Measurements from ENCODE around the gene TIMM10. TPM values are rescaled to one million over a fixed set of nuclear protein-coding genes. Genes with fewer than 3 reads are reported as not detected.

The TIMM10 gene
- total RNA-seq, 1 experiment from 2014 or later, result 233 TPM

DNA sequence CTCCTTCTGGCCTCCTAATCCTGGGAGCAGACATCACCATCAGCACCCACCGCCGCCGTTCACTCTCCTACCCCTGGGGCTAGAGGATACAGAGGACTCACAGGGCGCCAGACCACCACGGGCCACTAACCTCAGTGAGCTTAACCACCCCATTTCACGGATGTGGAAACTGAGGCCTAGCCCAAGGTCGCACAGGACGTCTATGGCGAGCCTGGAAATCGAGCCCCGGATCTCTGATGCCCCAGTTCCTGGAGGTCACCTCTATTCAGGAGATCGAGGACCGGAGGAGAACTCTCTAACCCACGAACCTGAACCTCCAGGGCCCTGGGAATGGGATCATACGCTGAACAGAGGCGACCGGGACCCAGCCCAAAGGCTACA lies 349 bp downstream of the TIMM10 start:
- ATAC-seq, result peak; percentile 15
- H3K9ac ChIP-seq (ENCODE audit: low read length), result peak overlapping the region; percentile 90
- DNase-seq, result no peak
- TSS peak; percentile 79 for BruUV-seq (replicated peaks)
- H3K4me2 ChIP-seq (ENCODE audit: low read length), result peak overlapping the region; percentile 90
- peaks cover 6% of the 10 kb centered on the region; the same call in 1 of the 2 replicates for H3K36me3 ChIP-seq (ENCODE audit: low read depth, low read length)
- no peaks in the 10 kb centered on the region for H3K9me3 ChIP-seq (ENCODE audit: low read length)
- CTCF ChIA-PET, result no interaction called here
- no peaks in the 10 kb centered on the region for H4K20me1 ChIP-seq (ENCODE audit: low read length)
- H3K79me2 ChIP-seq (ENCODE audit: low read length), result peaks cover 25% of the 10 kb centered on the region
- H3K4me3 ChIP-seq (ENCODE audit: low read length), result peak overlapping the region; percentile 83
- intact Hi-C loops (cut with micrococcal nuclease), result loop anchor here (1.0 kb wide), 2 partner anchors 111 to 182 kb away; partner anchors contain the start of genes MED19 and TMX2
- POLR2A ChIA-PET (ENCODE audit: unreplicated experiment), result no interaction called here
- H3K27me3 ChIP-seq (ENCODE audit: low read length), result no peaks in the 10 kb centered on the region
- peak overlapping the region; percentile 14; the same call in 1 of the 2 replicates for H3K27ac ChIP-seq (ENCODE audit: low read length)
- H3K9me2 ChIP-seq (replicated peaks; ENCODE audit: low read length), result no peaks in the 10 kb centered on the region
- peak overlapping the region; percentile 70 for H2AFZ ChIP-seq (ENCODE audit: low read length)
- H3K4me1 ChIP-seq (ENCODE audit: insufficient read depth, low read length), result peaks cover 11% of the 10 kb centered on the region; the same call in 1 of the 2 replicates
- no peaks in the 10 kb centered on the region for H3F3A ChIP-seq (ENCODE audit: low read length, unreplicated experiment)
- TF ChIP-seq EZH2phosphoT487 (IDR thresholded peaks at IDR 0.05; ENCODE audit: borderline replicate concordance, low read length) (no peak), EZH2 (IDR thresholded peaks at IDR 0.05; ENCODE audit: low read length, unreplicated experiment) (no peak)
- TF ChIP-seq, protein P1, sequence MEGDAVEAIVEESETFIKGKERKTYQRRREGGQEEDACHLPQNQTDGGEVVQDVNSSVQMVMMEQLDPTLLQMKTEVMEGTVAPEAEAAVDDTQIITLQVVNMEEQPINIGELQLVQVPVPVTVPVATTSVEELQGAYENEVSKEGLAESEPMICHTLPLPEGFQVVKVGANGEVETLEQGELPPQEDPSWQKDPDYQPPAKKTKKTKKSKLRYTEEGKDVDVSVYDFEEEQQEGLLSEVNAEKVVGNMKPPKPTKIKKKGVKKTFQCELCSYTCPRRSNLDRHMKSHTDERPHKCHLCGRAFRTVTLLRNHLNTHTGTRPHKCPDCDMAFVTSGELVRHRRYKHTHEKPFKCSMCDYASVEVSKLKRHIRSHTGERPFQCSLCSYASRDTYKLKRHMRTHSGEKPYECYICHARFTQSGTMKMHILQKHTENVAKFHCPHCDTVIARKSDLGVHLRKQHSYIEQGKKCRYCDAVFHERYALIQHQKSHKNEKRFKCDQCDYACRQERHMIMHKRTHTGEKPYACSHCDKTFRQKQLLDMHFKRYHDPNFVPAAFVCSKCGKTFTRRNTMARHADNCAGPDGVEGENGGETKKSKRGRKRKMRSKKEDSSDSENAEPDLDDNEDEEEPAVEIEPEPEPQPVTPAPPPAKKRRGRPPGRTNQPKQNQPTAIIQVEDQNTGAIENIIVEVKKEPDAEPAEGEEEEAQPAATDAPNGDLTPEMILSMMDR (conservative IDR thresholded peaks at IDR 0.05; ENCODE audit: low read depth, low read length), result no peak

DNA sequence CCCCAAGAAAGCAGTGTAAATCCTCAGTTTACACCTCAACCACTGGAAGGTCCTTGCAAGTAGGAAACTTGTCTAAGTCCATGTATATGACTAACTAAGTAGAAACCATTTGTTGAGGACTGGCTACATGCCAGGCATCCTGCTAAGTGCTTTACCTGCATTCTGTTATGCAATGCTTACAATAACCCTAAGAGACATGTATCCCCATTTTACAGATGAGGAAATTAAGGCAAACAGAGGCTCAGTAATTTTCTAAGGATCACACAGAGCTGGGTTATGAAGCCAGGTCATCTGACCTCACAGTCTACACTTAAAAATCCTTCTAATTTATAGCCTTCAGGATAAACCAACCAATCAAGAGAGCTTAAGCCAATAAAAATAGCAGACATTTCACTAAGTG lies 1.5 kb downstream of the TIMM10 start:
- DNase-seq (no peak), ATAC-seq (no peak)
- H3K9ac ChIP-seq (ENCODE audit: low read length), result no peak overlapping the region
- H3K4me1 ChIP-seq (ENCODE audit: insufficient read depth, low read length), result peaks cover 11% of the 10 kb centered on the region; the same call in 1 of the 2 replicates
- no peaks in the 10 kb centered on the region for H4K20me1 ChIP-seq (ENCODE audit: low read length)
- H3K27me3 ChIP-seq (ENCODE audit: low read length), result no peaks in the 10 kb centered on the region
- ChIA-PET CTCF (interaction anchor here (0.6 kb wide), 1 partner anchor 8 kb away, joined by 3 read pairs; no protein-coding TSS in a partner anchor), POLR2A (ENCODE audit: unreplicated experiment) (interaction anchor here (0.6 kb wide), 1 partner anchor 126 kb away, joined by 11 read pairs; no protein-coding TSS in a partner anchor)
- H3K79me2 ChIP-seq (ENCODE audit: low read length), result peaks cover 25% of the 10 kb centered on the region
- no peaks in the 10 kb centered on the region for H3K9me3 ChIP-seq (ENCODE audit: low read length)
- H2AFZ ChIP-seq (ENCODE audit: low read length), result no peak overlapping the region
- no peaks in the 10 kb centered on the region for H3K9me2 ChIP-seq (replicated peaks; ENCODE audit: low read length)
- intact Hi-C loops (cut with micrococcal nuclease), result loop anchor here (5.0 kb wide), 1 partner anchor 52 kb away; no protein-coding TSS in a partner anchor
- H3K4me2 ChIP-seq (ENCODE audit: low read length), result peak overlapping the region; percentile 90
- TF ChIP-seq, protein P1 (conservative IDR thresholded peaks at IDR 0.05; ENCODE audit: low read depth, low read length), result no peak
- TF ChIP-seq EZH2 (IDR thresholded peaks at IDR 0.05; ENCODE audit: low read length, unreplicated experiment) (no peak), EZH2phosphoT487 (IDR thresholded peaks at IDR 0.05; ENCODE audit: borderline replicate concordance, low read length) (no peak)
- BruUV-seq (replicated peaks), result no TSS peak
- H3K4me3 ChIP-seq (ENCODE audit: low read length), result peak overlapping the region; percentile 83
- H3K36me3 ChIP-seq (ENCODE audit: low read depth, low read length), result peaks cover 12% of the 10 kb centered on the region; the same call in 1 of the 2 replicates
- no peaks in the 10 kb centered on the region for H3F3A ChIP-seq (ENCODE audit: low read length, unreplicated experiment)
- no peak overlapping the region for H3K27ac ChIP-seq (ENCODE audit: low read length)

DNA sequence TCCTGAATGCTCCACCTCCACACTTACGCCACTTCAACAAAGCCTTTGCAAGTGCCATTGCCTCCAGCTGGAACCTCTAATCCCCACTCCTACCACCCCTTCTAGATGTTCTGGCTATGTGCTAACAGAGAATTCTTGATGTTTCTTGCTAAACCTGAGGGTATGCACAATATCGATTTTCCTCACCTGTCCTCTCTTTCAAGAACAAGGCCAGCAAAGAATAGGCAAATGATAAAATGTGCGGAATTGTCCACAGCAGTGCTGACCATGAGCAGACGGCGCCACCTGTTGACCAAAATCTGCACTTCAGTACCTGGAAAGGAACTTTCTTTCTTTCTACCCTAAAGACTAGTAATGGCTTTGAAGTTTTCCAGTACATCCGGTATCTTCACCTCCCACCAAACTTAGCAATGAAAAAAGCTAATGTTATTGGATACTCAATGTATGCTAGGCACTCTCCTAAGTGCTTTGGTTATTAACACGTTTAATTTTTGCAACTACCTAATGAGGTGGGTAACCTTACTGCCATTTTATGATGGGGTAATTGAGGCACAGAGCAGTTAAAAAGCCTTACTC lies 3.4 kb downstream of the TIMM10 start:
- TF ChIP-seq EZH2 (IDR thresholded peaks at IDR 0.05; ENCODE audit: low read length, unreplicated experiment), result no peak
- no peak for TF ChIP-seq EZH2phosphoT487 (IDR thresholded peaks at IDR 0.05; ENCODE audit: borderline replicate concordance, low read length)
- TF ChIP-seq, protein P1 (conservative IDR thresholded peaks at IDR 0.05; ENCODE audit: low read depth, low read length), result peak; percentile 99
- no peak overlapping the region for H3K4me2 ChIP-seq (ENCODE audit: low read length)
- H3K9me2 ChIP-seq (replicated peaks; ENCODE audit: low read length), result no peaks in the 10 kb centered on the region
- no peak overlapping the region for H2AFZ ChIP-seq (ENCODE audit: low read length)
- H3K9me3 ChIP-seq (ENCODE audit: low read length), result no peaks in the 10 kb centered on the region
- H3K36me3 ChIP-seq (ENCODE audit: low read depth, low read length), result peaks cover 12% of the 10 kb centered on the region; the same call in 1 of the 2 replicates
- H3K4me1 ChIP-seq (ENCODE audit: insufficient read depth, low read length), result peaks cover 11% of the 10 kb centered on the region; the same call in 1 of the 2 replicates
- ChIA-PET CTCF (interaction anchor here (0.5 to 1.4 kb wide), 6 partner anchors 34 to 181 kb away, joined by 3 to 10 read pairs (median 4); no protein-coding TSS in a partner anchor), POLR2A (ENCODE audit: unreplicated experiment) (interaction anchor here (0.7 kb wide), 1 partner anchor 29 kb away, joined by 5 read pairs; no protein-coding TSS in a partner anchor)
- no peaks in the 10 kb centered on the region for H3K27me3 ChIP-seq (ENCODE audit: low read length)
- H3F3A ChIP-seq (ENCODE audit: low read length, unreplicated experiment), result no peaks in the 10 kb centered on the region
- no peak overlapping the region for H3K4me3 ChIP-seq (ENCODE audit: low read length)
- peaks cover 25% of the 10 kb centered on the region for H3K79me2 ChIP-seq (ENCODE audit: low read length)
- no peak overlapping the region for H3K9ac ChIP-seq (ENCODE audit: low read length)
- no peak overlapping the region for H3K27ac ChIP-seq (ENCODE audit: low read length)
- no TSS peak for BruUV-seq (replicated peaks)
- no peaks in the 10 kb centered on the region for H4K20me1 ChIP-seq (ENCODE audit: low read length)
- intact Hi-C loops (cut with micrococcal nuclease), result loop anchor here (1.0 to 5.0 kb wide), 4 partner anchors 34 to 182 kb away; no protein-coding TSS in a partner anchor
- DNase-seq (peak; percentile 85), ATAC-seq (peak; percentile 8; the same call in 1 of the 2 replicates)

All from PC-3 (cell line).